Mesothelial cell of epicardium (in vitro differentiated cells): ENCODE data around the gene SRC. TPM values are rescaled to one million over a fixed set of nuclear protein-coding genes. Genes with fewer than 3 reads are reported as not detected.
A peak's percentile ranks its signal among the peaks of the same experiment; 100 is the strongest.

Experiments used
- DNase-seq, 2 experiments: peaks; one replicate each; pipeline ENCODE4 v3.0.0; 2021; ENCODE audit warnings: low spot score in 2 of 2; ENCODE audit not compliant: unreplicated experiment in 2 of 2
- H3K27ac Mint-ChIP-seq: 2 replicates; pipeline ENCODE4 v1.8.0; 2021; ENCODE audit warnings: mixed read lengths
- H3K27me3 Mint-ChIP-seq: 2 replicates; pipeline ENCODE4 v1.8.0; 2021; ENCODE audit warnings: low read depth, mixed read lengths
- H3K36me3 Mint-ChIP-seq: 2 replicates; pipeline ENCODE4 v1.8.0; 2021; ENCODE audit warnings: mixed read lengths
- H3K4me1 Mint-ChIP-seq: 2 replicates; pipeline ENCODE4 v1.8.0; 2021; ENCODE audit warnings: mixed read lengths
- H3K4me3 Mint-ChIP-seq: 2 replicates; pipeline ENCODE4 v1.8.0; 2021; ENCODE audit warnings: mild to moderate bottlenecking, moderate library complexity, mixed read lengths
- H3K9me3 Mint-ChIP-seq: 2 replicates; pipeline ENCODE4 v1.8.0; 2021; ENCODE audit warnings: mixed read lengths
- total RNA-seq: library from RNA; stranded (reverse); gene quantifications from 3 replicates; pipeline ENCODE4 v1.2.1, GENCODE V29; 2021
- TF ChIP-seq, protein P1 (sequence below): fragments of 200-600 bp; sonication (generic); IDR thresholded peaks from one replicate; pipeline ENCODE4 v1.5.0; 2021; ENCODE audit warnings: antibody characterized with exemption; ENCODE audit not compliant: unreplicated experiment

The SRC gene
- total RNA-seq, 1 donor from 2014 or later, result 85.2 TPM

DNA sequence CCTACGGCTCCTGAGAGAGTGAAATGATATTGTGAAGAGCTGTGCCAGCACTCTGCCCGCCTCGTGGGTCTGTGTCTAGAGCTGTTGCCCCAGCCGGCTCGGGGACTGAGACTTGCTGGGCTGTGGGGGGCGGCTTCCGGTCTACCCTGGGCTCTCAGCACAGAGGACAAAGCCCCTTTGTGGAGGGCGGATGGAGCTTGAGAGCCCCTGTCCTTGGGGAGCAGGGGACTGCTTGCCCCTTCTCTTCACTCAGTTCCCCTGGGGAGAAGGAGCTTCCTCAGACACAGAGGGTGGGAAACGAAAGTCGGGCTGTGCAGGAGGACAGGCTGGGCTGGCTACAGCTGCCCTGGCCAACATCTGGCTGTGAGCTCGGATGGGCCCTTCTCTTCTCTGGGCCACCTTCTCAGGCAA lies 11.0 kb downstream of the SRC start:
- TF ChIP-seq, protein P1, sequence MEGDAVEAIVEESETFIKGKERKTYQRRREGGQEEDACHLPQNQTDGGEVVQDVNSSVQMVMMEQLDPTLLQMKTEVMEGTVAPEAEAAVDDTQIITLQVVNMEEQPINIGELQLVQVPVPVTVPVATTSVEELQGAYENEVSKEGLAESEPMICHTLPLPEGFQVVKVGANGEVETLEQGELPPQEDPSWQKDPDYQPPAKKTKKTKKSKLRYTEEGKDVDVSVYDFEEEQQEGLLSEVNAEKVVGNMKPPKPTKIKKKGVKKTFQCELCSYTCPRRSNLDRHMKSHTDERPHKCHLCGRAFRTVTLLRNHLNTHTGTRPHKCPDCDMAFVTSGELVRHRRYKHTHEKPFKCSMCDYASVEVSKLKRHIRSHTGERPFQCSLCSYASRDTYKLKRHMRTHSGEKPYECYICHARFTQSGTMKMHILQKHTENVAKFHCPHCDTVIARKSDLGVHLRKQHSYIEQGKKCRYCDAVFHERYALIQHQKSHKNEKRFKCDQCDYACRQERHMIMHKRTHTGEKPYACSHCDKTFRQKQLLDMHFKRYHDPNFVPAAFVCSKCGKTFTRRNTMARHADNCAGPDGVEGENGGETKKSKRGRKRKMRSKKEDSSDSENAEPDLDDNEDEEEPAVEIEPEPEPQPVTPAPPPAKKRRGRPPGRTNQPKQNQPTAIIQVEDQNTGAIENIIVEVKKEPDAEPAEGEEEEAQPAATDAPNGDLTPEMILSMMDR, result no peak
- Mint-ChIP-seq H3K27ac (peak overlapping the region; percentile 50), H3K4me3 (no peak overlapping the region), H3K9me3 (no peaks in the 10 kb centered on the region), H3K36me3 (no peaks in the 10 kb centered on the region), H3K27me3 (no peaks in the 10 kb centered on the region), H3K4me1 (peaks cover 28% of the 10 kb centered on the region)
- DNase-seq, result no peak

DNA sequence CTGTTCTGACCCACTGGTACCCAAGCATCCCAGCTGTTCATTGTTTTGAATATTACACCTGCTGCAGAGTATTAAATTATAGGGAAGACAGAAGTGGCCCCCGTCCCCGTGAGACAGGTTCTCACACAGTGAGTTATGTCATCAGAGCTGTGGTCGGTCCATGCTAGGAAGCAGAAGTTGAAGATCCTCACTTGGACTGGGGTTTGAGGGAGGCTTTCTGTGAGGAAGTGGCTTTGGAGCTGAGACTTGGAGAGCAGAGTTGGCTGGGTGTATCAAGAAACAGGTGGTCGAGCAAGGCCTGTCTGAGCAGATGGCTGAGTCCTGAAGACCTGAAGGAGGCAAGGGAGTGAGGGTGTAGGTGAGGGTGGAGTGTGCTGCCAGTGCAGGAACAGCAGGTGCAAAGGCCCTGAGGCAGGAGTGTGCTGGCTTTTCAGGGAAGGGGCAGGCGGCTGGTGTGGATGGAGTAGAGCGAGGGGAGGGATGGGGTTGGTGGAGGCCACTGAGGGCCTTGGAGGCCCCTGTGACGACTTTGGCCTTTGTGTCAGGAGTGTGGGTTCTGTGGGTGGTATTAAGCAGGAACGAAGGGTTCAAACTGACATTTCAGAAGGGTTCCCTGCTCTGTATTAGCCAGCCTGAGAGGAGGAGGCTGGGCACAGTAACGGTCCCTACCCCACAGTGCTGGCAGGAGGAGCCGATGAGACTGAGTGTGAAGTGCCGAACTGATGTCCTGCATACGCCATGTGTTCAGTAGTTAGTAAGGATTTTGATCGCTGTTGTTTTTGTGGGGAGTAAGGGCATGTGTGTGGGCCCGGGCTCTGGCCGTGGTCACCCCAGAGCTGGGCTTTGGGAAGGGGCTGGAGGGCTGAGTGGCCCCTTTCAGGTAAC lies 11.8 kb downstream of the SRC start:
- peaks cover 28% of the 10 kb centered on the region for H3K4me1 Mint-ChIP-seq

DNA sequence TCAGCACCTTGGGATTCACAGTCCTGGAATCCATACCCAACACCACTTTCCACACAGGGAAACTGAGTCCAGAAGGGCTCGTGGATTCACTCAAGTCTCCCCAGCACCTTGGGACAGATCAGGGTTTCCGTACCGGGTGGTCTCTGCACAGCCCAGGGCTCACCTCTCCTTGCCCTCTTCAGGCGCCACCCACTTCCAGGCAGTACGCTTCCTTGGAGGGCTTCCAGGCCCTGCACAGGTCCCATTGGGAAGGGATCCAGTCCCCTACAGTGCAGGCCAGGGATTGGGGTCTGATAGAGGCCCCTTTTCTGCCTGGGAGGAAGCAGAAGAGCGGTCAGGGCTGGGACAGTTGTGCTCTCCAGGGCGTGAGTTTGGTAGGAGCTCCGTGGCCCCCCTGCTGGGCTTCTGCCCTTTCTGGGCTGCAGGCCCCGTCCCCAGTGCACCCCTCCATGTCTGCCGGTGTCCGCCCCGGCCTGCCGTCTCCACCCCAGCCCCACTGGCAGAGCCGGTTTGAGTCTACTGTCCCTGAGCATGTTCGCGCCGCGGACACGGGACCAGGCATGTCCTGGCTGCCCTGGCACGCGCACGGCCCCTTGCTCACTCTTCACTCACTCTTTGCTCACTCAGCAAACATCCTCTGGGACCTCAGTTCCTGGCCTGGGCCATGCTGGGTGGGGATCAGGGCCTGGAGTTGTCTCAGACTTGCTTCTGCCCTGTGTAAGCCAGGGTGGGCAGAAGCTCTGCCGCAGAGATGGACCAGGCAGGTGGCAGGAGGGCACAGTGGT lies 12.6 kb downstream of the SRC start:
- Mint-ChIP-seq H3K27me3 (no peaks in the 10 kb centered on the region), H3K4me3 (peak overlapping the region; percentile 7), H3K36me3 (no peaks in the 10 kb centered on the region), H3K9me3 (no peaks in the 10 kb centered on the region), H3K4me1 (peaks cover 28% of the 10 kb centered on the region), H3K27ac (peak overlapping the region; percentile 82)
- no peak for DNase-seq
- TF ChIP-seq, protein P1, result no peak

More for the DNA sequence above, 11.8 kb downstream of the SRC start:
- TF ChIP-seq, protein P1, result no peak
- no peak overlapping the region for H3K4me3 Mint-ChIP-seq
- DNase-seq, result no peak
- no peaks in the 10 kb centered on the region for H3K9me3 Mint-ChIP-seq
- no peaks in the 10 kb centered on the region for H3K27me3 Mint-ChIP-seq
- peak overlapping the region; percentile 82 for H3K27ac Mint-ChIP-seq
- no peaks in the 10 kb centered on the region for H3K36me3 Mint-ChIP-seq

DNA sequence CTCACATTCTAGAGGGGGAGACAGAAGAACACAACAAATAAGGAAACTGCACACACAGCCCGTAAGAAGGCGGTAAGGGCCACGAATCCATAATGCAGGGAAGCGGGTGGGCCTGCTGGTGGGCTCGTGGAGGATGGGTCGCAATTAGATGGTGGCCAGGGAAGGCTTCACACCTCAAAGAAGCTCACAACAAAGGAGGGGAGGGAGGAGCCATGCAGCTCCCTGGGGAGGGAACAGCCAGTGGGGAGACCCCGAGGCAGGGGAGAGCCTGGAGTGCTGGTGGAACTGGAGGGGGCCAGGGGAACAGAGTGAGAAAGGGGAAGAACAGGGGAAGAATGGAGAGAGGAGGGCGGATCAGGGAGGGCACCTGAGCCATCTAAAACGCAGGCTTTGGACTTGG lies 13.4 kb downstream of the SRC start:
- TF ChIP-seq, protein P1, result no peak
- Mint-ChIP-seq H3K4me3 (no peak overlapping the region), H3K36me3 (no peaks in the 10 kb centered on the region), H3K9me3 (no peaks in the 10 kb centered on the region), H3K4me1 (peaks cover 28% of the 10 kb centered on the region), H3K27ac (peak overlapping the region; percentile 86), H3K27me3 (no peaks in the 10 kb centered on the region)
- DNase-seq, result no peak

DNA sequence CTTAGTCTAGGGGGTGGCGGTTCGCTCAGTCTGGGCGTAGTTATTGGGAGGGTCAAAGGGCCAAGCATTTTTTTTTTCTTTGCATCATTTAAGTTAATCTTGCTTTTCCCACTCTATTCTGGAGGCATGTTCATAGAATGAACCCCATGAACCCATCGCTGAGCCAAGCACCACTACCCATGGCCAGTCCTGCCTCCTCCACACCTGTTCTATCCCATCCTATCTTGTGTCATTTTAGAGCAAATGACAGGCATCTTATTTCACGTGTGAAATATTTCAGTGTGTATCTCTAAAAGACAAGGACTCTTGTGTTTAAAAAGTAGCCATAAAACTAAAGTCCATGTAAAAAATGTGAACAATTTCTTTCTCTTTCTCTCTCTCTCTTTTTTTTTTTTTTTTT lies 13.9 kb downstream of the SRC start:
- no peak for DNase-seq
- peak overlapping the region; percentile 86 for H3K27ac Mint-ChIP-seq
- no peaks in the 10 kb centered on the region for H3K9me3 Mint-ChIP-seq
- H3K4me1 Mint-ChIP-seq, result peaks cover 28% of the 10 kb centered on the region
- TF ChIP-seq, protein P1, result no peak
- no peak overlapping the region for H3K4me3 Mint-ChIP-seq
- H3K27me3 Mint-ChIP-seq, result no peaks in the 10 kb centered on the region
- peaks cover 4% of the 10 kb centered on the region for H3K36me3 Mint-ChIP-seq
